HG02852 (cell line): Measurements from ENCODE around the gene AGAP3.

ENCODE experiments used
- ATAC-seq: cut with Tn5 transposase; IDR thresholded peaks from one replicate; pipeline ENCODE4 v1.9.1; 2021; ENCODE audit warnings: mild to moderate bottlenecking, moderate library complexity; ENCODE audit not compliant: unreplicated experiment

AGAP3 gene

GRCh38 chr7:151107882-151108281 is 21.6 kb downstream of the AGAP3 start:
- ATAC-seq = no peak

DNA sequence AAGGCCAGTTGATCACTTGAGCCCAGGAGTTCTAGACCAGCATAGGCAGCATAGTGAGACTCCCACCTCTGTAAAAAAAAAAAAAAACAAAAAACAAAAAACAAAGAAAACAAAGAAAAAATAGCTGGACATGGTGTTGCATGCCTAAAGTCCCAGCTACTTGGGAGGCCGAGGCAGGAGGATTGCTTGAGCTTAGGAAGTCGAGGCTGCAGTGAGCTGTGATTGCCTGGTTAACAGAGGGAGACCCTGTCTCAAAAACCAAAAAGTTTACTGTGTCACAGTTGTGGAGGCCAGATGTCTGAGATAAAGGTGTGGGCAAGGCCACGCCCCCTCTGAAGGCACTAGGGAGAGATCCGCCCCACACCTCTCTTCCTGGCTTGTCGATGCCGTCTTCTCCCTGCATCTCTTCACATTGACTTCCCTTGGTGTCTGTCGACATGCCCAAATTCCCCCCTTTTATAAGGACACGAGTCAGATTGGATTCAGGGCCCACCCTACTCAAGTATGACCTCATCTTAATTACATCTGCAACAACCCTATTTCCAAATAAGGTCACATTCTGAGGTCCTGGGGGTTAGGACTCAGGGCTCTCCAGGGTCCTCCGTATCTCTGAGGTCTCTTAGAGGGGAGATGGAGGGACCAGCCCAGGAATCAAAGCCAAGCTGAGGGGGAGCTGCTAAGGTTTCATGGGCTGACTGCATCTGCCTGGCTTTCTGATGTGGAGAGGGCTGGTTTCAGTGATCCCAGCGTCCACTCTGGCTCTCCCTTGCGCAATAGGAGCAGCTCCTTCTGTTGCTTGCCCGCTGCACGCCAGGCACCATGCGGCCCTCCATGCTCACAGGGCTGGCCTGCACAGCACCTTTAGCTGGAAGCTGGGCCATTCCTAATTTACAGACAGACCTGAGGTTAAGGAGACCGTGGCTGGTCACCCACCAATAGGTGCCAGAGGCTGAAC is 23.1 kb downstream of the AGAP3 start:
- no peak for ATAC-seq

GRCh38 chr7:151110236-151110940 is 24.1 kb downstream of the AGAP3 start:
- no peak for ATAC-seq

- peak; percentile 85 for ATAC-seq
These were observed 24.8 kb downstream of the AGAP3 start for GRCh38 chr7:151110941-151111645.

GRCh38 chr7:151113344-151114150 is 27.3 kb downstream of the AGAP3 start:
- ATAC-seq = no peak

GRCh38 chr7:151114151-151115090 is 28.1 kb downstream of the AGAP3 start:
- ATAC-seq = no peak

GRCh38 chr7:151115121-151115835 is 29.0 kb downstream of the AGAP3 start:
- ATAC-seq = no peak

DNA sequence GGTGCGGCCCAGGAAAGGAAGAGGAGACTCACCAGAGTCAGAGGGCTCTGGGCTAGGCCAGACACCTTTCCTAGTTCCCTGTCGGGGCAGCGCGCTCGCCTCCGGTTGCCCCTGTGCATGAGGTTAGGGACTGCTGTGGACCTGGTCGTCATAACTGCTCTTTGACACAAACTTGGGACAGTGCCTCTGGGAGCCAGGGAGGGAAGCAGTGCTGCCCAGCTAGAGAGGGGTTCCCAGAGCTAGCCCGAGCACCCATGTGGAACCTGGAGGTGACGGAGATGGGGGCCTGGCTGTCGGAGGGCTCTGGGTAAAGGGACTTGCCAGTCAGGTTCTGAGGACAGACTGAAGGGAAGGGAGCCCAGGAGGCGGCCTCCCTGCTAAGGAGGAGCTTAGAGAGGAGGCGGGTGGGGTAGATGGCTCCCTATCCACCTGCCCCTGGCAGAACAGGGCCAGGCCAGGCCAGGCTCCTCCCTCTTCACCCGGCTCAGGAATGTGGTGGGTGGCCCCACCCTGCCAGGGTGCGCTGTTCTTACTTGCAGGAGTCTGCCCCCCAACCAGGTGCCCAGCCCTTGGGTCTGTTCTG is 29.7 kb downstream of the AGAP3 start:
- ATAC-seq = no peak

GRCh38 chr7:151116603-151117440 is 30.5 kb downstream of the AGAP3 start:
- ATAC-seq = no peak

DNA sequence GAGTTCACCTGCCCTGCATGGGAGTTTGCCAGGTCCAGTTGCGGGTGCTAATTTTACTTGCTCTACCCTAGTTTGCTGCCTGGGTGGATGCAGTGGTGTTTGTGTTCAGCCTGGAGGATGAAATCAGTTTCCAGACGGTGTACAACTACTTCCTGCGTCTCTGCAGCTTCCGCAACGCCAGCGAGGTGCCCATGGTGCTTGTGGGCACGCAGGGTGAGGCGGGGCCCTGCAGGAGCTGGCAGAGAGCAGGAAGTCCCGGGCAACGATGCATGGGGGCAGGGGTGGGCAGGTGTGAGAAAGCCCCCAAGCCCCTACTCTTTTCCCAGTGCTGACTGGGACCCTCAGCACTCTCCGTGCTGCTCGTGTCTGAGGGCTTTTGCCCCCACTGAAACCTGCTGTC is 31.3 kb downstream of the AGAP3 start:
- no peak for ATAC-seq

- ATAC-seq = no peak
These were observed 32.1 kb downstream of the AGAP3 start for GRCh38 chr7:151118108-151119054.

DNA sequence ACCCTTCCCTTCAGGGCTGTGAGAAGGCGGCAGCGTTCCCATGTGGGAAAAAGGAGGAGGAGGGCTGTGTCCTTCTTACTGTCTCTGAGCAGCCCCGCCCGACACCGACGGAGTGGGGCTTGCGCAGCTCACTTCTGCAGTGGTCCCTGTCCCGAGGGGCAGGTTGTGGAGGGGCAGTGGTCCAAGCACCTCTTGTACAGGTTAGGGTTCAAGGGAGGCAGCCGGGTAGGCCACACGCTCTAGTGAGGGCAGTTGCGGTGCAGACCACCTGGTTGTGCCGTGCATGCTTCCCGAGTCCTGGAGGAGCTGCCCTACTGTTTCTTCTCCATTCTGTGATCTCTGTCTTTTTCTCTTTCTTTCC is 32.8 kb downstream of the AGAP3 start:
- no peak for ATAC-seq

- no peak for ATAC-seq
These were observed 33.6 kb downstream of the AGAP3 start for GRCh38 chr7:151119902-151120301.

DNA sequence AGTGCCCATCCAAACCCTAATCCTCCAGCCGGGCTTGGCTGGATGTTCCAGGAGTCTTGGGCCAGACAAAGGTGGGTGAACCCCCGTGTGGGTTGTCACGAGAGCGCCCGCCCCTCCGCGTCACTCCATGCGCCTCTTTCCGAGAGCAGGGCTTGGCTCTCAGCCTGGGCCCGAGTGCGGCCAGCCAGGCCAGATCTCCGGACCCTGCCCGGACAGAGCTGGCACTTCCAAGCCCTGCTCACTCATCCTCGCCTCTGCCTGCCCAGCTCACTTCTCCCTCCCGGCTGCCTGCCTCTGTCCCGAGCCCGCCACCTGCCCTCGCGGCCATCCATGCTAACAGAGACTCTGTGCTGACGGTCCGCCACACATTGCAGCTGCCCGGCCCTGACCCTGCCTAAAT is 34.6 kb downstream of the AGAP3 start:
- no peak for ATAC-seq

DNA sequence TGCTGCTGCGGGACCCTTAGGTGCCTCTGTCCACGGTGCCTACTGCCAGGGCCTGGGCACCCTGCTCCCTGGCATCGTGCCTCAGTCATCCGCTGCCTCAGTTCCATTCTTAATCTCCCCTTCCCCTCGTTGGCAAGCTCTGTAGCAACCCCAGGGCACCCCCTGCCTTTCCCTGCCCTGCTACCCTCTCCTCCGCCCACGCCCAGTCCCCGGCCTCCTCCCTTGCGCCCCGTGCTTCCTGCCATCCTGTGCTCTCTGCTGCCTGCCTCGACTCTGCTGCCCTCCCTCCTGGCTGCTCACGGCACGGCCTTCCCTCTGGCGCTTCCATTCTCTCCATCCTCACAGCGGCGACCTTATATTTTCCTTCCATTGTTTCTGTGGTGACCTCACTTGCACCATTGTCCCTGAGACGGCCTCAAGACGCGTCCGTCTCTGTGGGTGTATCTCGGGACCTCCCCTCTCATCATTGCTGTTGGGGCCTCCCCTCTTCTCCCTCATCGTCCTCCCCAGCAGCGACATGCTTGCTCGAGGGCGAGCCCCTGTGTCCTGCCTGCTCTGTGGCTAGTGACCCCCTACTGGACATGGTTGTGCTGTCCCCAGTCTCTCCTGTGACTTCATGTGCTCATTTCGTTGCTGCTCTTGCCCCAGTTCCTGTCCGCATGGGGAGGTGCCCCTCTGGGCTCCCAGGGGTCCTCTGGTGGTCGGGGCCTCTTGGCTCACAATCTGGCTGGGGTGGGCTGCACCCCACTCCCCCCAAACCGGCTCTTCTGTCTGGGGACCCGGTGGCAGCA is 35.3 kb downstream of the AGAP3 start:
- no peak for ATAC-seq

- no peak for ATAC-seq
These were observed 36.0 kb downstream of the AGAP3 start for GRCh38 chr7:151122276-151122675.
